Bronchial epithelial cell (primary cell): ENCODE measurements around the gene CTAGE1. TPM values are rescaled to one million over a fixed set of nuclear protein-coding genes. Genes with fewer than 3 reads are reported as not detected.

Experiments used
- DNase-seq: peaks from one replicate; pipeline ENCODE4 v3.0.0-alpha.2; 2010; ENCODE audit warnings: low read depth
- FAIRE-seq: peaks from 2 replicates; lab custom pipeline; 2011; peaks lifted over from hg19 to GRCh38; lab: Jason Lieb, UNC
- H3K27me3 ChIP-seq: 2 replicates; pipeline ENCODE4 v1.5.1; 2011; ENCODE audit warnings: low read length; ENCODE audit not compliant: control insufficient read depth, insufficient read depth
- H3K36me3 ChIP-seq: 2 replicates; pipeline ENCODE4 v1.5.1; 2011; ENCODE audit warnings: low read length; ENCODE audit not compliant: control insufficient read depth, insufficient read depth
- H3K4me3 ChIP-seq: 2 replicates; pipeline ENCODE4 v1.5.1; 2011; ENCODE audit warnings: mild to moderate bottlenecking, low read depth, low read length, control low read depth
- total RNA-seq: library from RNA; depleted of rRNA; stranded (reverse); fragments of >200 nt; gene quantifications from 2 replicates; pipeline ENCODE4 v1.2.1, GENCODE V29; 2014
- TF ChIP-seq, protein P1 (sequence below): IDR thresholded peaks from 2 replicates; pipeline ENCODE4 v1.5.1; 2011; ENCODE audit warnings: mild to moderate bottlenecking, moderate library complexity, low read length, control low read depth, inconsistent platforms; ENCODE audit not compliant: insufficient read depth, severe bottlenecking

CTAGE1 gene
- total RNA-seq, 1 donor from 2014 or later: not detected

DNA sequence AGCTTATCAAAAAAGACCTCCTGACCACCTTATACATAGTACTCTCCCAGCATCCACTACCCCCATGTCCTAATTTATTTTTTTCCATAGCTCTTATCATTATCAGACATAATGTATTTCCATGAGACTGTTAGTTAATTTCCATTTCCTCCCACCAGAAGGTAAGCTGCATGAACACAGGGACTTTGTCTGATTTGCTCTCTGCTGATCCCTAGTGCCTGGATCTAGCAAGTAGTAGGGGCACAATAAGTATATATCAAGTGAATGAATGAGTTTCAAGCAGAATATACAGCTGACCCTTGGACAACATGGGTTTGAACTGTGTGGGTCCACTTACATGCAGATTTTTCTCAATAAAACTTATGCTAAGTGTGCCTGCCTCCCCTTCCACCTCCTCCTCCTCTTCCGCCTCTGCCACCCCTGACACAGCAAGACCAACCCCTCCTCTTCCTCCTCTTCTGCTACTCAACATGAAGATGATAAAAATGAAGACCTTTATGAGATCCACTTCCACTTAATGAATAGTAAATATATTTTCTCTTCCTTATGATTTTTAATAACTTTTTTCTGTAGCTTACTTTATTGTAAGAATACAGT, 53.8 kb downstream of the CTAGE1 start:
- no peaks in the 10 kb centered on the region for H3K27me3 ChIP-seq
- no peaks in the 10 kb centered on the region for H3K36me3 ChIP-seq
- DNase-seq (peak; percentile 41), FAIRE-seq (no peak)
- TF ChIP-seq, protein P1, sequence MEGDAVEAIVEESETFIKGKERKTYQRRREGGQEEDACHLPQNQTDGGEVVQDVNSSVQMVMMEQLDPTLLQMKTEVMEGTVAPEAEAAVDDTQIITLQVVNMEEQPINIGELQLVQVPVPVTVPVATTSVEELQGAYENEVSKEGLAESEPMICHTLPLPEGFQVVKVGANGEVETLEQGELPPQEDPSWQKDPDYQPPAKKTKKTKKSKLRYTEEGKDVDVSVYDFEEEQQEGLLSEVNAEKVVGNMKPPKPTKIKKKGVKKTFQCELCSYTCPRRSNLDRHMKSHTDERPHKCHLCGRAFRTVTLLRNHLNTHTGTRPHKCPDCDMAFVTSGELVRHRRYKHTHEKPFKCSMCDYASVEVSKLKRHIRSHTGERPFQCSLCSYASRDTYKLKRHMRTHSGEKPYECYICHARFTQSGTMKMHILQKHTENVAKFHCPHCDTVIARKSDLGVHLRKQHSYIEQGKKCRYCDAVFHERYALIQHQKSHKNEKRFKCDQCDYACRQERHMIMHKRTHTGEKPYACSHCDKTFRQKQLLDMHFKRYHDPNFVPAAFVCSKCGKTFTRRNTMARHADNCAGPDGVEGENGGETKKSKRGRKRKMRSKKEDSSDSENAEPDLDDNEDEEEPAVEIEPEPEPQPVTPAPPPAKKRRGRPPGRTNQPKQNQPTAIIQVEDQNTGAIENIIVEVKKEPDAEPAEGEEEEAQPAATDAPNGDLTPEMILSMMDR: peak; percentile 23
- H3K4me3 ChIP-seq: no peak overlapping the region

Other genes starting within 250 kb of the CTAGE1 start
- gene GATA6, start 248.3 kb downstream of the CTAGE1 start, total RNA-seq: 2.9 and 3.1 TPM in 2 replicates